Neural cell (in vitro differentiated cells): ENCODE measurements around the gene FPGS. TPM values are rescaled to one million over a fixed set of nuclear protein-coding genes. Genes with fewer than 3 reads are reported as not detected.

Experiments
- H2AFZ ChIP-seq: fragments of 200-600, 300-800 bp; sonication (generic), shearing (Covaris generic); 2 replicates; pipeline ENCODE4 v1.6.0; 2014; ENCODE audit warnings: low read depth, mild to moderate bottlenecking, antibody characterized with exemption, low read length, moderate library complexity
- H3F3A ChIP-seq: fragments of 200-600 bp; shearing (Covaris generic); 2 replicates; pipeline ENCODE4 v1.6.1; 2016; ENCODE audit warnings: mild to moderate bottlenecking, moderate library complexity, mixed read lengths, antibody characterized with exemption, low read length; ENCODE audit not compliant: insufficient read depth, poor library complexity, severe bottlenecking
- H3K27ac ChIP-seq: fragments of 200-600, 300-800 bp; sonication (generic), shearing (Covaris generic); 2 replicates; pipeline ENCODE4 v1.5.1; 2014; ENCODE audit warnings: mild to moderate bottlenecking, low read length, moderate library complexity
- H3K27me3 ChIP-seq: fragments of 300-800, 200-600 bp; sonication (generic), shearing (Covaris generic); 2 replicates; pipeline ENCODE4 v1.6.0; 2014; ENCODE audit warnings: mild to moderate bottlenecking, low read depth, low read length, moderate library complexity; ENCODE audit not compliant: insufficient read depth
- H3K36me3 ChIP-seq: fragments of 300-800, 200-600 bp; sonication (generic), shearing (Covaris generic); 2 replicates; pipeline ENCODE4 v1.5.1; 2014; ENCODE audit warnings: mild to moderate bottlenecking, antibody characterized with exemption, low read length, moderate library complexity; ENCODE audit not compliant: insufficient read depth
- H3K4me2 ChIP-seq: fragments of 300-800, 200-600 bp; sonication (generic), shearing (Covaris generic); 2 replicates; pipeline ENCODE4 v1.6.0; 2014; ENCODE audit warnings: mild to moderate bottlenecking, low read length
- H3K4me3 ChIP-seq: fragments of 300-800, 200-600 bp; sonication (generic), shearing (Covaris generic); 2 replicates; pipeline ENCODE4 v1.5.1; 2014; ENCODE audit warnings: mild to moderate bottlenecking, low read length, moderate library complexity
- H3K79me2 ChIP-seq: fragments of 200-600 bp; shearing (Covaris generic); replicated peaks from 2 replicates; pipeline ENCODE4 v1.6.0; 2014; ENCODE audit warnings: mild to moderate bottlenecking, low read length, moderate library complexity; ENCODE audit not compliant: insufficient read depth
- H3K9ac ChIP-seq: fragments of 300-800, 200-600 bp; sonication (generic), shearing (Covaris generic); 2 replicates; pipeline ENCODE4 v1.6.1; 2016; ENCODE audit warnings: mild to moderate bottlenecking, low read length, mixed read lengths
- H3K9me2 ChIP-seq: fragments of 200-600 bp; shearing (Covaris generic); 2 replicates; pipeline ENCODE4 v1.6.1; 2016; ENCODE audit warnings: mild to moderate bottlenecking, low read length, mixed read lengths; ENCODE audit not compliant: insufficient read depth
- H3K9me3 ChIP-seq: fragments of 200-600, 300-800 bp; sonication (generic), shearing (Covaris generic); 2 replicates; pipeline ENCODE4 v1.6.1; 2016; ENCODE audit warnings: mild to moderate bottlenecking, mixed run types, low read length, moderate library complexity, mixed read lengths
- H4K20me1 ChIP-seq: fragments of 200-600 bp; shearing (Covaris generic); 2 replicates; pipeline ENCODE4 v1.6.1; 2016; ENCODE audit warnings: mild to moderate bottlenecking, mixed run types; ENCODE audit not compliant: insufficient read depth
- CTCF ChIP-seq: fragments of 450-650 bp; IDR thresholded peaks from 2 replicates; pipeline ENCODE4 v1.5.1; 2014; ENCODE audit warnings: antibody characterized with exemption, mild to moderate bottlenecking, moderate library complexity; ENCODE audit not compliant: poor library complexity, severe bottlenecking
- EP300 ChIP-seq: fragments of 450-650 bp; conservative IDR thresholded peaks from 2 replicates; pipeline ENCODE4 v1.6.1; 2014; ENCODE audit warnings: antibody characterized with exemption, mild to moderate bottlenecking, moderate library complexity; ENCODE audit not compliant: poor library complexity, severe bottlenecking
- EZH2 ChIP-seq: fragments of 200-600, 300-800 bp; shearing (Covaris generic), sonication (generic); IDR thresholded peaks from 2 replicates; pipeline ENCODE4 v1.6.1; 2014; ENCODE audit warnings: antibody characterized with exemption, low read length, borderline replicate concordance, mild to moderate bottlenecking; ENCODE audit not compliant: insufficient read depth, poor library complexity, severe bottlenecking
- MXI1 ChIP-seq: fragments of 450-650 bp; conservative IDR thresholded peaks from 2 replicates; pipeline ENCODE4 v1.6.1; 2014; ENCODE audit warnings: antibody characterized with exemption, mild to moderate bottlenecking; ENCODE audit not compliant: poor library complexity, severe bottlenecking
- POLR2AphosphoS5 ChIP-seq: IDR thresholded peaks from 2 replicates; pipeline ENCODE4 v1.6.1; 2012
- RAD21 ChIP-seq: fragments of 450-650 bp; conservative IDR thresholded peaks from 2 replicates; pipeline ENCODE4 v1.6.1; 2014; ENCODE audit warnings: antibody characterized with exemption, mild to moderate bottlenecking, moderate library complexity
- REST ChIP-seq: IDR thresholded peaks from 2 replicates; pipeline ENCODE4 v1.6.1; 2012; ENCODE audit warnings: borderline replicate concordance
- SMC3 ChIP-seq: fragments of 450-650 bp; conservative IDR thresholded peaks from 2 replicates; pipeline ENCODE4 v1.6.1; 2014; ENCODE audit warnings: antibody characterized with exemption, mild to moderate bottlenecking, moderate library complexity; ENCODE audit not compliant: poor library complexity
- TAF1 ChIP-seq: IDR thresholded peaks from 2 replicates; pipeline ENCODE4 v1.6.1; 2012; ENCODE audit warnings: low read depth
- polyA plus RNA-seq: library from polyadenylated mRNA; depleted of rRNA; stranded (reverse); fragments of >200 nt; gene quantifications from 2 replicates; pipeline ENCODE4 v1.2.3, GENCODE V29; 2014

Gene FPGS
- polyA plus RNA-seq, 1 donor from 2014 or later: 38.4 TPM

GRCh38 chr9:127763918-127764384, 38.7 kb upstream of the FPGS start:
- Histone ChIP-seq H4K20me1 (no peaks in the 10 kb centered on the region), H3K9ac (no peak overlapping the region), H3F3A (no peaks in the 10 kb centered on the region), H3K4me3 (no peak overlapping the region), H2AFZ (no peak overlapping the region), H3K9me3 (no peaks in the 10 kb centered on the region), H3K27ac (no peak overlapping the region), H3K27me3 (no peaks in the 10 kb centered on the region), H3K79me2 (no peaks in the 10 kb centered on the region), H3K4me2 (no peak overlapping the region), H3K9me2 (no peaks in the 10 kb centered on the region), H3K36me3 (no peaks in the 10 kb centered on the region)
- TF ChIP-seq EP300 (no peak), TAF1 (no peak), SMC3 (no peak), POLR2AphosphoS5 (no peak)

GRCh38 chr9:127765418-127765817, 37.3 kb upstream of the FPGS start:
- Histone ChIP-seq H3K9ac (no peak overlapping the region), H3K4me3 (no peak overlapping the region), H3F3A (no peaks in the 10 kb centered on the region), H3K4me2 (no peak overlapping the region), H3K27me3 (no peaks in the 10 kb centered on the region), H3K9me2 (no peaks in the 10 kb centered on the region), H3K36me3 (no peaks in the 10 kb centered on the region), H4K20me1 (no peaks in the 10 kb centered on the region), H2AFZ (no peak overlapping the region), H3K79me2 (no peaks in the 10 kb centered on the region), H3K27ac (no peak overlapping the region), H3K9me3 (no peaks in the 10 kb centered on the region)
- TF ChIP-seq REST: no peak
- TF ChIP-seq CTCF: no peak
- no peak for TF ChIP-seq EZH2
- TF ChIP-seq MXI1: no peak
- TF ChIP-seq EP300: no peak
- no peak for TF ChIP-seq RAD21
- no peak for TF ChIP-seq SMC3
- TF ChIP-seq POLR2AphosphoS5: no peak
- TF ChIP-seq TAF1: no peak

- Histone ChIP-seq H3K9me3 (no peaks in the 10 kb centered on the region), H3K27me3 (no peaks in the 10 kb centered on the region), H3K4me2 (no peak overlapping the region), H3K79me2 (no peaks in the 10 kb centered on the region), H3K9me2 (no peaks in the 10 kb centered on the region), H3K4me3 (no peak overlapping the region), H4K20me1 (no peaks in the 10 kb centered on the region), H3K9ac (no peak overlapping the region), H3K27ac (no peak overlapping the region), H3F3A (no peaks in the 10 kb centered on the region), H2AFZ (no peak overlapping the region), H3K36me3 (no peaks in the 10 kb centered on the region)
- TF ChIP-seq EP300 (no peak), POLR2AphosphoS5 (no peak), RAD21 (no peak), REST (no peak), MXI1 (no peak), CTCF (no peak), SMC3 (no peak), EZH2 (no peak), TAF1 (no peak)
Observed at GRCh38 chr9:127767410-127767809, 35.3 kb upstream of the FPGS start.
